ENCODE results near the gene GGA1. TPM values are rescaled to one million over a fixed set of nuclear protein-coding genes. Genes with fewer than 3 reads are reported as not detected.

The GGA1 gene
- total RNA-seq, 1 donor from 2014 or later = 43.1 TPM

DNA sequence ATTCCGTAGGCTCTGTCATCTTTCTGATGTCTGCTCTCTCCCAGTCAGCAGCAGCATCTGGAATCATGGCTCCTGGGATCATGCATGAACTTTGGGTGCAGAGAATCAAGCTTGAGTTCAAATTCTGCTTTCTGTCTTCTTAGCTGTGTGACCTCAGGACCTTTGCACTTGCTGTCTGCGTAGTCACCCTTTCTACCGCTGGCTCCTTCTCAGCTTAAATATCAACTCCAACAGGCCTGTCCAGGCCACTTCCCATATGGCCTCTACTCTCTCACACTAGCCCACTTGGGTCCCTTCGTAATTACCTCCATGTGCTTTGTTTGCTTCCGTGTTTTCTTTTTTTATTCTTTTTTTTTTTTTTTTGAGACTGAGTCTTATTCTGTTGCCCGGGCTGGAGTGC is 4.6 kb upstream of the GGA1 start:
- DNase-seq (ENCODE audit: low read depth) (no peak), FAIRE-seq (no peak)
- H3K4me3 ChIP-seq (ENCODE audit: insufficient read depth, low read depth, low read length) = no peak overlapping the region
- H3K79me2 ChIP-seq (ENCODE audit: insufficient read depth, low read length) = peaks cover 2% of the 10 kb centered on the region
- no peak overlapping the region for H3K4me2 ChIP-seq (ENCODE audit: low read length)
- no peak overlapping the region for H2AFZ ChIP-seq (ENCODE audit: low read depth, low read length)
- H3K36me3 Mint-ChIP-seq (ENCODE audit: low read depth, unreplicated experiment) = no peaks in the 10 kb centered on the region
- H3K27me3 ChIP-seq (ENCODE audit: insufficient read depth, low read length) = peaks cover 5% of the 10 kb centered on the region
- H3K9me3 Mint-ChIP-seq (ENCODE audit: unreplicated experiment) = no peaks in the 10 kb centered on the region
- no peak overlapping the region for H3K4me3 Mint-ChIP-seq (ENCODE audit: unreplicated experiment)
- H3K4me1 Mint-ChIP-seq (ENCODE audit: low read depth, unreplicated experiment) = peaks cover 4% of the 10 kb centered on the region
- no peaks in the 10 kb centered on the region for H4K20me1 ChIP-seq (ENCODE audit: insufficient read depth, low read length)
- no peak overlapping the region for H3K9ac ChIP-seq (ENCODE audit: low read length)
- H3K9me3 ChIP-seq (ENCODE audit: insufficient read depth, low read depth, low read length) = no peaks in the 10 kb centered on the region
- no peaks in the 10 kb centered on the region for H3K36me3 ChIP-seq (ENCODE audit: insufficient read depth, low read length)
- no peak overlapping the region for H3K27ac ChIP-seq (ENCODE audit: low read depth, low read length)
- peaks cover 8% of the 10 kb centered on the region for H3K4me1 ChIP-seq (ENCODE audit: insufficient read depth, low read length)
- no peak for TF ChIP-seq EZH2 (IDR thresholded peaks at IDR 0.05; ENCODE audit: insufficient read depth, low read length)
- TF ChIP-seq, protein P1, sequence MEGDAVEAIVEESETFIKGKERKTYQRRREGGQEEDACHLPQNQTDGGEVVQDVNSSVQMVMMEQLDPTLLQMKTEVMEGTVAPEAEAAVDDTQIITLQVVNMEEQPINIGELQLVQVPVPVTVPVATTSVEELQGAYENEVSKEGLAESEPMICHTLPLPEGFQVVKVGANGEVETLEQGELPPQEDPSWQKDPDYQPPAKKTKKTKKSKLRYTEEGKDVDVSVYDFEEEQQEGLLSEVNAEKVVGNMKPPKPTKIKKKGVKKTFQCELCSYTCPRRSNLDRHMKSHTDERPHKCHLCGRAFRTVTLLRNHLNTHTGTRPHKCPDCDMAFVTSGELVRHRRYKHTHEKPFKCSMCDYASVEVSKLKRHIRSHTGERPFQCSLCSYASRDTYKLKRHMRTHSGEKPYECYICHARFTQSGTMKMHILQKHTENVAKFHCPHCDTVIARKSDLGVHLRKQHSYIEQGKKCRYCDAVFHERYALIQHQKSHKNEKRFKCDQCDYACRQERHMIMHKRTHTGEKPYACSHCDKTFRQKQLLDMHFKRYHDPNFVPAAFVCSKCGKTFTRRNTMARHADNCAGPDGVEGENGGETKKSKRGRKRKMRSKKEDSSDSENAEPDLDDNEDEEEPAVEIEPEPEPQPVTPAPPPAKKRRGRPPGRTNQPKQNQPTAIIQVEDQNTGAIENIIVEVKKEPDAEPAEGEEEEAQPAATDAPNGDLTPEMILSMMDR (IDR thresholded peaks at IDR 0.05; ENCODE audit: insufficient read depth, low read depth, low read length) = no peak
- H3K27ac Mint-ChIP-seq (ENCODE audit: unreplicated experiment) = no peak overlapping the region
- H3K27me3 Mint-ChIP-seq (ENCODE audit: low read depth, unreplicated experiment) = no peaks in the 10 kb centered on the region

DNA sequence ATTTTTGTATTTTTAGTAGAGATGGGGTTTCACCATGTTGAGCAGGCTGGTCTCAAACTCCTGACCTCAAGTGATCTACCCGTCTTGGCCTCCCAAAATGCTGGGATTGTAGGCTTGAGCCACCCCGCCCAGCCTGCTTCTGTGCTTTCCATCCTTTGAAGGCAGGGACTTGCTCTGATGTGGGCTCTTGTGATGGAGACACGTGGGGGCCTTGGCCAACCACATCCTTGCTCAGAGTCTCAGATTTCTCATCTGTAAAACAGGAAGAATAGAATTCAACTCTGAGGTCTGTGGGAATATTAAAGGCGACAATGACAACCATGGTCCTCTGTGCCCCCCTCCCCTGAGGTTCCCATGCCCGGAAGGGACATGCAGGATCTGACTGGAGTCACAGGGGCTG is 3.8 kb upstream of the GGA1 start:
- no peaks in the 10 kb centered on the region for H4K20me1 ChIP-seq (ENCODE audit: insufficient read depth, low read length)
- H3K4me3 ChIP-seq (ENCODE audit: insufficient read depth, low read depth, low read length) = no peak overlapping the region
- Mint-ChIP-seq H3K27me3 (ENCODE audit: low read depth, unreplicated experiment) (no peaks in the 10 kb centered on the region), H3K4me1 (ENCODE audit: low read depth, unreplicated experiment) (peaks cover 4% of the 10 kb centered on the region), H3K9me3 (ENCODE audit: unreplicated experiment) (no peaks in the 10 kb centered on the region), H3K27ac (ENCODE audit: unreplicated experiment) (no peak overlapping the region), H3K36me3 (ENCODE audit: low read depth, unreplicated experiment) (no peaks in the 10 kb centered on the region), H3K4me3 (ENCODE audit: unreplicated experiment) (no peak overlapping the region)
- H2AFZ ChIP-seq (ENCODE audit: low read depth, low read length) = peak overlapping the region; percentile 19
- DNase-seq (ENCODE audit: low read depth) (no peak), FAIRE-seq (no peak)
- H3K4me1 ChIP-seq (ENCODE audit: insufficient read depth, low read length) = peaks cover 13% of the 10 kb centered on the region
- no peaks in the 10 kb centered on the region for H3K36me3 ChIP-seq (ENCODE audit: insufficient read depth, low read length)
- H3K27ac ChIP-seq (ENCODE audit: low read depth, low read length) = no peak overlapping the region
- peaks cover 5% of the 10 kb centered on the region for H3K27me3 ChIP-seq (ENCODE audit: insufficient read depth, low read length)
- no peak overlapping the region for H3K4me2 ChIP-seq (ENCODE audit: low read length)
- peaks cover 10% of the 10 kb centered on the region for H3K79me2 ChIP-seq (ENCODE audit: insufficient read depth, low read length)
- TF ChIP-seq EZH2 (IDR thresholded peaks at IDR 0.05; ENCODE audit: insufficient read depth, low read length) = no peak
- TF ChIP-seq, protein P1 (IDR thresholded peaks at IDR 0.05; ENCODE audit: insufficient read depth, low read depth, low read length) = no peak
- no peaks in the 10 kb centered on the region for H3K9me3 ChIP-seq (ENCODE audit: insufficient read depth, low read depth, low read length)
- no peak overlapping the region for H3K9ac ChIP-seq (ENCODE audit: low read length)

DNA sequence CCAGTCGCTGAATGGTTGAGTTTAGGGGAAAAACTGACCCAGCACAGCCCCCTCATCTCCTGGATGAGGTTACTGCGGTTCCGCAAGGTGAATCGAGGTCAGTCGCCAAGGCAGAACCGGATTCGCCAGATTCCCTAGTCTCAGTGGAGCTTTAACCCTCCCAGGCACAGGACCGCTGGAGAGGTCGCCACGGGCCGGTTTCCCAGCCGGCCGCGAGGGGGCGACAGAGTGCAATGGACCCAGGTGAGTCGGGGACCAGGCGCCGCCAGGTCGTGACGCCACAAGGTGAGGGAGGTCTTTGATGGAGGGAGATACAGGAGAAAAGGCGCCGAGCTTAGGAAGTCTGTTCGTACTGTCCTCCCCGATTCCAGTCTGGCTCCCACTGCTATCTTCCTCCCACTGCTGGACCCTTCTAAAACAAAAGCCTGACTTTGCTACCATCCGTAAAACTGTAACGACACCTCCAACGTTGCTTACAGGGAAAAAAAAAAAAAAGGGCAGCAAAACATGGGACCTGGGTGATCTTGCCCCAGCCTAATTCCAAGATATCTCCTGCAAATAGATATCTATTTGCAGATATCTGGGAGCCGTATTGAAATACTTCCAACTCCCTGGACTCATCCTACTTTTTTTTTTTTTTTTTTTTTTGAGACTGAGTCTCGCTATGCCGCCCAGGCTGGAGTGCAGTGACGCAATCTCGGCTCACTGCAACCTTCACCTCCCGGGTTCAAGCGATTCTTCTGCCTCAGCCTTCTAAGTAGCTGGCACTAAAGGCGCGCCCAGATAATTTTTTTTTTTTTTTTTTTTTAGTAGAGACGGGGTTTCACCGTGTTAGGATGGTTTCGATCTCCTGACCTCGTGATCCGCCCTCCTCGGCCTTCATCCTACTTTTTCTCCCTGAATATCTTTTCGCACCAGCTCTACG is 1.4 kb upstream of the GGA1 start:
- H3K4me1 ChIP-seq (ENCODE audit: insufficient read depth, low read length) = peaks cover 16% of the 10 kb centered on the region
- TF ChIP-seq, protein P1 (IDR thresholded peaks at IDR 0.05; ENCODE audit: insufficient read depth, low read depth, low read length) = peak; percentile 90
- TF ChIP-seq EZH2 (IDR thresholded peaks at IDR 0.05; ENCODE audit: insufficient read depth, low read length) = no peak
- H2AFZ ChIP-seq (ENCODE audit: low read depth, low read length) = peak overlapping the region; percentile 6
- H3K4me1 Mint-ChIP-seq (ENCODE audit: low read depth, unreplicated experiment) = peaks cover 7% of the 10 kb centered on the region
- H3K27me3 ChIP-seq (ENCODE audit: insufficient read depth, low read length) = peaks cover 3% of the 10 kb centered on the region
- no peak overlapping the region for H3K4me3 ChIP-seq (ENCODE audit: insufficient read depth, low read depth, low read length)
- H3K4me2 ChIP-seq (ENCODE audit: low read length) = peak overlapping the region; percentile 100
- H3K9ac ChIP-seq (ENCODE audit: low read length) = no peak overlapping the region
- H3K27me3 Mint-ChIP-seq (ENCODE audit: low read depth, unreplicated experiment) = no peaks in the 10 kb centered on the region
- no peak overlapping the region for H3K27ac Mint-ChIP-seq (ENCODE audit: unreplicated experiment)
- peak overlapping the region; percentile 88 for H3K4me3 Mint-ChIP-seq (ENCODE audit: unreplicated experiment)
- no peak overlapping the region for H3K27ac ChIP-seq (ENCODE audit: low read depth, low read length)
- H3K36me3 ChIP-seq (ENCODE audit: insufficient read depth, low read length) = no peaks in the 10 kb centered on the region
- H3K9me3 ChIP-seq (ENCODE audit: insufficient read depth, low read depth, low read length) = no peaks in the 10 kb centered on the region
- no peaks in the 10 kb centered on the region for H3K9me3 Mint-ChIP-seq (ENCODE audit: unreplicated experiment)
- H3K36me3 Mint-ChIP-seq (ENCODE audit: low read depth, unreplicated experiment) = no peaks in the 10 kb centered on the region
- DNase-seq (ENCODE audit: low read depth) (no peak), FAIRE-seq (no peak)
- H3K79me2 ChIP-seq (ENCODE audit: insufficient read depth, low read length) = peaks cover 30% of the 10 kb centered on the region
- H4K20me1 ChIP-seq (ENCODE audit: insufficient read depth, low read length) = peaks cover 9% of the 10 kb centered on the region

Data from astrocyte (in vitro differentiated cells and primary cell).